AG04449 (cell line): ENCODE results near the gene TNFSF18.

Source experiments
- CTCF ChIA-PET: fragments of 350-600 bp; formaldehyde crosslinking; extraction: SDS; loops from one replicate; lab custom pipeline; 2021; ENCODE audit warnings: antibody characterized with exemption; lab: Yijun Ruan, JAX
- POLR2A ChIA-PET: fragments of 400-600, 350-600 bp; formaldehyde crosslinking; extraction: SDS; loops from one replicate; lab custom pipeline; 2020; ENCODE audit warnings: antibody characterized with exemption, inconsistent platforms; lab: Yijun Ruan, JAX
- DNase-seq: peaks from one replicate; pipeline ENCODE4 v3.0.0-alpha.2; 2010; ENCODE audit warnings: low read depth, low spot score
- H3K4me3 ChIP-seq: 2 replicates; pipeline ENCODE4 v1.5.1; 2011; ENCODE audit warnings: low read depth, mild to moderate bottlenecking, control low read depth, low read length
- TF ChIP-seq, protein P1 (sequence below): IDR thresholded peaks from one replicate; pipeline ENCODE4 v1.5.1; 2011; ENCODE audit warnings: mild to moderate bottlenecking, moderate library complexity, low read length, control low read depth, inconsistent platforms; ENCODE audit not compliant: insufficient read depth; ENCODE audit errors: missing control alignments

Gene TNFSF18

DNA sequence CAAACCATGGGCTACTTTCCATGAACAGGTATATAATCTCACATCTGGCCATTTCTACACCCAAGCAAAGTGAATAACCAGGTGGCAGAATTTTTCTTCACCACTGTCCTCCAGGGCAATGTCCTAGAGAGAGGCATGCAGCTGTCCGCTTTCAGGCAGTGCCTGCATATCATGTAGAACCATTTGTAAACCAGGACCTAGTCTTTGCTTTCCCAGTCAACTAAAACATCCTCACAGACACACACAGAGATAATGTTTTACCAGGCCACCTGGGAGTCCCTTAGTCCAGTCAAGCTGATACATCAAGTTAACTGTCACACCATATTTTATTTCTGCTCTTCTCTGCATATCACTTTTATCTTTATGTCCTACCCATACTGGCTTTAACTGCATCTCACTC lies 26.2 kb downstream of the TNFSF18 start:
- no peak overlapping the region for H3K4me3 ChIP-seq
- no peak for DNase-seq
- POLR2A ChIA-PET = no interaction called here
- TF ChIP-seq, protein P1, sequence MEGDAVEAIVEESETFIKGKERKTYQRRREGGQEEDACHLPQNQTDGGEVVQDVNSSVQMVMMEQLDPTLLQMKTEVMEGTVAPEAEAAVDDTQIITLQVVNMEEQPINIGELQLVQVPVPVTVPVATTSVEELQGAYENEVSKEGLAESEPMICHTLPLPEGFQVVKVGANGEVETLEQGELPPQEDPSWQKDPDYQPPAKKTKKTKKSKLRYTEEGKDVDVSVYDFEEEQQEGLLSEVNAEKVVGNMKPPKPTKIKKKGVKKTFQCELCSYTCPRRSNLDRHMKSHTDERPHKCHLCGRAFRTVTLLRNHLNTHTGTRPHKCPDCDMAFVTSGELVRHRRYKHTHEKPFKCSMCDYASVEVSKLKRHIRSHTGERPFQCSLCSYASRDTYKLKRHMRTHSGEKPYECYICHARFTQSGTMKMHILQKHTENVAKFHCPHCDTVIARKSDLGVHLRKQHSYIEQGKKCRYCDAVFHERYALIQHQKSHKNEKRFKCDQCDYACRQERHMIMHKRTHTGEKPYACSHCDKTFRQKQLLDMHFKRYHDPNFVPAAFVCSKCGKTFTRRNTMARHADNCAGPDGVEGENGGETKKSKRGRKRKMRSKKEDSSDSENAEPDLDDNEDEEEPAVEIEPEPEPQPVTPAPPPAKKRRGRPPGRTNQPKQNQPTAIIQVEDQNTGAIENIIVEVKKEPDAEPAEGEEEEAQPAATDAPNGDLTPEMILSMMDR = no peak
- CTCF ChIA-PET = no interaction called here

DNA sequence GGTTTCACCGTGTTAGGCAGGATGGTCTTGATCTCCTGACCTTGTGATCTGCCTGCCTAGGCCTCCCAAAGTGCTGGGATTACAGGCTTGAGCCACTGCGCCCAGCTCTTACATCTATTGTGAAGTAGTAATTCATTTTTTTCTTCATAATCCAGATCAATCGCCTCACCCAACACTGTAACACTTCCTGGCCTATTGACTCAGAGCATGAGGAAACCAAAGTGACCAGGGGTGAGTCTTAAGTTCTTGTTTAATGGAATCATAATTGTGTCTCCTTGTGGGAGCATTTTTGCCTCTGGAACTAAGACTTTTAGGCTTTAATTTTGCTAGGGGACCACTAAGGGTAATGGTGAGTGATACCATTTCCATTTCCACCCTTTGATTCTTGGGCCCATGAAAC lies 27.4 kb downstream of the TNFSF18 start:
- H3K4me3 ChIP-seq = no peak overlapping the region
- TF ChIP-seq, protein P1 = no peak
- CTCF ChIA-PET = no interaction called here
- no peak for DNase-seq
- POLR2A ChIA-PET = no interaction called here

DNA sequence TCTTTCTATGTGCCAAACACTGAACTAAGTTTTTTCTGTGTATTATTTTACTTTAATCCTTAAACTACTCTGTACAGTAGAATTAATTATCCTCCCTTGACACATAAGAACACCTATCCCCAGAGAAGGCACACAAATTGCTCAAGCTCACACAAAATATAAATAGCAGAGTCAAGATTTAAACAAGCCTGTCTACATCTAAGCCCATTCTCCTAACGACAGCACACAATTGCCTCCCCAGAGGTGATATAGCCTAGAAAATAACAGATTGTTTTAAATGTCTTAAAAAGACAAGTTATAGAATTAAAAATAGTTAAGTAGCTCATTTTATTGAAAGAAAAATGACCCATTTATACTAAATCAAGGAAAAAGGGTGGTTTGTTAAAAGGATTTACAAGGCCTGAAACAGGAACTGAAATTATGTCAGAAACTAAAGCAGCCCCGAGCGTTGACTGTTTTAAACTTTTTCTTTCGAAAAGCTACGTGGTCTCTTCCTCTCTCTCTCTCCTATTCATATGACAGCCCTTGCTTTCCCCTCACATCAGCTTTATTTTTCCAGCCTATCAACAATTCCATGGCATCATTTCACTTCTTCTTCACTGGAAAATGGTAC lies 30.5 kb downstream of the TNFSF18 start:
- TF ChIP-seq, protein P1 = no peak
- ChIA-PET POLR2A (no interaction called here), CTCF (interaction anchor here (0.7 to 1.3 kb wide), 3 partner anchors 8 to 182 kb away, joined by 3 to 5 read pairs (median 3); no protein-coding TSS in a partner anchor)
- H3K4me3 ChIP-seq = no peak overlapping the region
- no peak for DNase-seq

DNA sequence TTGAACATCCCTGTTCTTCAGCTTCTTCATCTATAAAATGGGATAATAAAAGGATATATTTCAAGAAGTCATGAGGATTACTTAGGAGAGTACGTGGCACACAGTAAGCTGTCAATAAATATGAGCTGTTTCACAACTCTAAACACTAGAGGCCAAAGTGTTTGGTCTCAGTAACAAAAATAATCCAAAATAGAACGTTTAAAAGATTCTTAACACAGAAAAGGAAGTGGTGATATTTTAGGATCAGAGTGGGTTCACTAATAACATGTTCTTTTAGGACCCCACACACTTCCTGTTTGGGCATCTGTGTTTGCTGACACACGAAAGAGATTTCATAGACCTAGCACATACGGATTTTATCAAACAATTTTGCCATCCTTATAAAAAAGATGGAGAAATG lies 32.9 kb downstream of the TNFSF18 start:
- DNase-seq = no peak
- ChIA-PET CTCF (interaction anchor here (1.0 kb wide), 1 partner anchor 12 kb away, joined by 3 read pairs; no protein-coding TSS in a partner anchor), POLR2A (no interaction called here)

DNA sequence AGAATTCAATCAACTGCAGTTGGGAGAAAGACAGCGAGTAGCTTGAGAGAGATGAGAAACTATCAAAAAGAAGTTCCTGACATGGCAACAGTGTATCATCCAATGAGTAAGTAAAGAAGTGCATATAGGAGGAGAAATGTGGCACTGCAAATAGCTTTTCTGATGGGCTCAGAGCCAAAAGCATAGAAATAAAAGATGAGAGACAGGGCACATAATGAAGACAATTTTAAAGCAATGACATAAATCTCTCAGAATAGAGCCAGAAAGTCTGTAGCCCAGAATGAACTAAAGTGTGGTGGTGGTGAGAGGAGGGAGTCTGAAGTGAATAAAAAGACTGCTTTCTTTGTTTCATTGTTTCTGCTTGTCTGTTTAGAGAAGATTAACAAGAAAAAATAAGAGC lies 34.3 kb downstream of the TNFSF18 start:
- CTCF ChIA-PET = no interaction called here
- H3K4me3 ChIP-seq = no peak overlapping the region
- DNase-seq = no peak
- TF ChIP-seq, protein P1 = no peak
- POLR2A ChIA-PET = no interaction called here

More for the DNA sequence above, 32.9 kb downstream of the TNFSF18 start:
- no peak overlapping the region for H3K4me3 ChIP-seq
- TF ChIP-seq, protein P1 = no peak

DNA sequence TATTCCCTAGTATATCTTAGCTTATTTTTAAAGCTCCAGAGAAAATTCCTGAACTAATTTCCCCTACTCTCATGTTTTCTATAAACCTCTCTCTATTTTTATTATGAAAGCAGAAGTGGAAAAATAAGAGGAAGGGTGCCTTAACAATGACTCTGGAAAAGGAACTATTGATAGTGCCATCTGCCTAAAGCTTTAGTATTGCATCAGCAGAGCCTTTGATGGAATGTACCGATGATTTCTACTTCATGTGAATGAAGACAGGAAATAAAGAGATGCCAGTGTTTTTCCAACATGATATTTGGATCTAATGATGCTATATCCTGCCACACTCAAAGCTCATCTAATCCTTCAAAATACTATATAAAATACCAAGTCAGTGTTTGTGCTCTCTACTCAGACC lies 35.1 kb downstream of the TNFSF18 start:
- CTCF ChIA-PET = interaction anchor here (1.2 kb wide), 1 partner anchor 196 kb away, joined by 3 read pairs; no protein-coding TSS in a partner anchor
- no peak overlapping the region for H3K4me3 ChIP-seq
- DNase-seq = no peak
- TF ChIP-seq, protein P1 = no peak
- POLR2A ChIA-PET = no interaction called here
